ENCODE results near the gene MYBPC2.
A peak's percentile ranks its signal among the peaks of the same experiment; 100 is the strongest.

MYBPC2 gene

DNA sequence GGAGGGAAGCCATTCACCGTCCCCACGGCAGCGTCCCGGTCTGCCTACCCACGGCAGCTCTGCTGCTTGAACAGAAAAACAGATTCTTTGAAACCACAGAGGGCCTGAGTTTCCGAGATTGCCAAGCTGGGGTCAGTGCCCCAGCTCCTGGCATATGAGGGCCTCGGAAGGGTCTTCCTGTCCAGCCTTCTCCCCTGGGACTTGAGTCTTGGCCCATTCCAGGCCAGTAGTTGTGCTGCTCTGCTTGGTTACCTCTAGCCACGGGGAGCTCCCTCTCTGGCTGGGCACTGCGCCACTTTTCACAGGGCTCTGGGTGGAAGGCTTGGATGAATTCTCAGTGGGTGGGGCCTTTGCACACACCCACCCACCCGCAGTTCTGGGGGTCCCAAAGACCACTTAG, 22.6 kb upstream of the MYBPC2 start:
- no peak for DNase-seq (ENCODE audit: low read depth)

DNA sequence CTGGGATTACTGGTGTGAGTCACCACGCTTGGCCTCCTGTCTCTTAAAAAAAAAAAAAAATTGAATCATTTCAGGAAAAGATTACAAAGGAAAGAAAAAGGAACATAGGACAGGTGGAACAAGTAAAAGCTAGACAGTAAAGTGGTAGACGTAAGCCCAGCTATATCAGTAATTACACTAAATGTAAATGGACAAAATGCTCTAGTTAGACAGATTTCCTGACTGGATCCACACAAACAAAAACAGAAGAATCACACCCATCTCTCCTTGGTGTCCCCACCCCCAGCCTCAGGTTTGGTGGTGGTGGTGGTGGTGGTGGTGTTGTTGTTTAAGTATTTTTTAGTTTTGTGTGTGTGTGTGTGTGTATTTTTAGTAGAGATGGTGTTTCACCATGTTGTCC, 20.3 kb upstream of the MYBPC2 start:
- DNase-seq (ENCODE audit: low read depth) = no peak

DNA sequence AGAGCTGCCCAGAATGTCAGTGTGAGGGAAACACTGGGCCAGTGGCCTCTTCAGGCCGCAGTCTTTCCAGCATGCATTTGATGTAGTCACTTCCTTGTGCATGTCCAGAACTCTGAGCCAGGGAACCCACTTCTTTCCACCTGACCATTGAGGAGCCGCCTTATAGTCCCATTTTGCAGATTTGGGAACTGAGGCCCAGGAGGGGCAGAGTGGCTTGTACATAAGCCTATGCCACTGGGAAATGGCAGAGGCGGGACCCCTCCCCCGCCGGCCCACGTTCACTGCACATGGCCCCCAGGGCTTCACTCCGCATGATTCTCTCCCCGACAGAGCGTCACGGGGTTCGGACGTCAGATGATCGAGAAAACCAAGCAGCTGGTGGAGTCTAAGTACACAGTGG, 19.6 kb upstream of the MYBPC2 start:
- DNase-seq (ENCODE audit: low read depth) = no peak

DNA sequence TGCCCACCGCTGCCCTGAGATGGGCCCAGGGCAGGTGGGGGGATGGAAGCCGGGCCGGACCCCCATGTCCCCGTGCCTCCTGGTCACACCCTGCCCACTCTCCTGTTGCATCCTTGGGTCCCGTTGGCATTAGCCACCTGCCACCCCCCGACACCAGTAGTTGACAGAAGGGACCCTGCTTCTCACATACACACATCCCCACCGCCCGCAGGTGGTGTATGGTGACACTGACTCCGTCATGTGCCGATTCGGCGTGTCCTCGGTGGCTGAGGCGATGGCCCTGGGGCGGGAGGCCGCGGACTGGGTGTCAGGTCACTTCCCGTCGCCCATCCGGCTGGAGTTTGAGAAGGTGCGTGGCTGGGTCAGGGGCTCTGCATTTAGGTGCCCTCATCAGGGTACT, 19.2 kb upstream of the MYBPC2 start:
- DNase-seq (ENCODE audit: low read depth) = no peak

DNA sequence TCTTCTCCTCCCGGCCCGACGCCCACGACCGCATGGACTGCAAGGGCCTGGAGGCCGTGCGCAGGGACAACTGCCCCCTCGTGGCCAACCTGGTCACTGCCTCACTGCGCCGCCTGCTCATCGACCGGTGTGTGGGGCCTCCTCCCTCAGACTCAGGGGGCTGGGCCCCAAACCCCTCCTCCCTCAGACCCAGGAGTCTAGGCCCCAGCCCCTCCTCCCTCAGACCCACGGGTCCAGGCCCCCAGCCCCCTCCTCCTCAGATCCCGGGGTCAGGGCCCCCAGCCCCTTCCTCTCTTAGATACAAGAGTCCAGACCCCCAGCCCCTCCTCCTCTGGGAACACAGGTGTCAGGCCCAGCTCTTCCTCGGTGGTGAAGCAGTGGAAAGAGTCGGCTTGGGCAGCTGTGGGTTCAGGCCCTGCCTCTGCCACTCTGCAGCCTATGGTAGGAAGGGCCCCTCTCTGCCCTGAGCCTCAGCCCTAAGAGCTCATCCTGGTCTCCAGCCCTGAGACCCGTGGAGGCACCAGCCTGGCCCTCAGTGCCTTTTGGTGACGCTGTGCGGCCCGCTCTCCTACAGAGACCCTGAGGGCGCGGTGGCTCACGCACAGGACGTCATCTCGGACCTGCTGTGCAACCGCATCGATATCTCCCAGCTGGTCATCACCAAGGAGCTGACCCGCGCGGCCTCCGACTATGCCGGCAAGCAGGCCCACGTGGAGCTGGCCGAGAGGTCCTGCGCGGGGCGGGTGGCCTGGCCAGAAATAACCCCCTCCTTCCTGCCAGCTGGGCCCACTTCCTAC, 17.6 kb upstream of the MYBPC2 start:
- DNase-seq (ENCODE audit: low read depth) = peak; percentile 69

DNA sequence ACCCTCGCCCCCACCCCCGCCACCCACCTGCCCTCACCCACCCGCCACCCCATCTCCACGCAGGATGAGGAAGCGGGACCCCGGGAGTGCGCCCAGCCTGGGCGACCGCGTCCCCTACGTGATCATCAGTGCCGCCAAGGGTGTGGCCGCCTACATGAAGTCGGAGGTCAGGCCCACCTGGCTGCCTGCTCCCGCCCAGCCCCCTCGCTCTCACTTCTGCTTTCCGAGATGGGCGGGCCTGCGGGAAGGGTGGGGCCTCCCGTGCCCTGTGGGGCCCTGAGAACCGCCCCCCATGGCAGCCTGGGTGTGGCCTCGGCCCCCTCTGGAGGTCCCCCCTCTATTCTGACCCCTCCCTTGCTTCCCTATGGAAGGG, 17.0 kb upstream of the MYBPC2 start:
- DNase-seq (ENCODE audit: low read depth) = no peak

DNA sequence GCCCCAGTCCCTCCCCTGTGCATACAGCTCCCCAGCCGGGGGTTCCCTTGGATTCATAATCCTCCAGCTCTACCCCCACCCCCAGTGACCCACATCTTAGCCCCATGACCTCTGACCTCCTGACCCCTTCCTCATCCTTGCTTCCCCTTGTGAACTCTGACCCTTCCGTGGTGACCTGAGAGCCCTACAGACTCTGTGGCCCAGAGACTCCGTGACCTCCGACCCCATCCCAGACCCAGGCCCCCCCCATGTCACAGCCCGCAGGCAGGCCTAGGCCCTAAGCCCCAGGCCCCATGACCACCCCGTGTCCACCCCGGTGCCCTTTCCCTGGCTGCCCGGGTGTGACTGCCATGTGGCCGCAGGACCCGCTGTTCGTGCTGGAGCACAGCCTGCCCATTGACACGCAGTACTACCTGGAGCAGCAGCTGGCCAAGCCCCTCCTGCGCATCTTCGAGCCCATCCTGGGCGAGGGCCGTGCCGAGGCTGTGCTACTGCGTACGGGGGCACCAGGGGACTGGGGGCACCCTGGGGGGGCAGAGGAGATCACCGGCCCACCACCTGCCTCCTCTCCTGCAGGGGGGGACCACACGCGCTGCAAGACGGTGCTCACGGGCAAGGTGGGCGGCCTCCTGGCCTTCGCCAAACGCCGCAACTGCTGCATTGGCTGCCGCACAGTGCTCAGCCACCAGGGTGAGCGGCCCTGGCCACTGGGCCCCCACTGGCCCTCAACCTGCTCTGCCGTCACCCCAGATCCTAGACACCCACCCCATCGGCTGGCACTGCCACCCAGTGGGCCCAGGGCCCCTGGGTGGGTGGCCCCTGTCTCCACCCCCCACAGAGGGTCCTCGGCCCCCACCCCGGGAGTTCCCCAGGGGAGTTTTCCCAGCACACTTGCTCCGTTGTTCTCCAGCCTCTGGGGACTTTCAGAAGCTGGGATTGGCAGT, 16.4 kb upstream of the MYBPC2 start:
- no peak for DNase-seq (ENCODE audit: low read depth)

DNA sequence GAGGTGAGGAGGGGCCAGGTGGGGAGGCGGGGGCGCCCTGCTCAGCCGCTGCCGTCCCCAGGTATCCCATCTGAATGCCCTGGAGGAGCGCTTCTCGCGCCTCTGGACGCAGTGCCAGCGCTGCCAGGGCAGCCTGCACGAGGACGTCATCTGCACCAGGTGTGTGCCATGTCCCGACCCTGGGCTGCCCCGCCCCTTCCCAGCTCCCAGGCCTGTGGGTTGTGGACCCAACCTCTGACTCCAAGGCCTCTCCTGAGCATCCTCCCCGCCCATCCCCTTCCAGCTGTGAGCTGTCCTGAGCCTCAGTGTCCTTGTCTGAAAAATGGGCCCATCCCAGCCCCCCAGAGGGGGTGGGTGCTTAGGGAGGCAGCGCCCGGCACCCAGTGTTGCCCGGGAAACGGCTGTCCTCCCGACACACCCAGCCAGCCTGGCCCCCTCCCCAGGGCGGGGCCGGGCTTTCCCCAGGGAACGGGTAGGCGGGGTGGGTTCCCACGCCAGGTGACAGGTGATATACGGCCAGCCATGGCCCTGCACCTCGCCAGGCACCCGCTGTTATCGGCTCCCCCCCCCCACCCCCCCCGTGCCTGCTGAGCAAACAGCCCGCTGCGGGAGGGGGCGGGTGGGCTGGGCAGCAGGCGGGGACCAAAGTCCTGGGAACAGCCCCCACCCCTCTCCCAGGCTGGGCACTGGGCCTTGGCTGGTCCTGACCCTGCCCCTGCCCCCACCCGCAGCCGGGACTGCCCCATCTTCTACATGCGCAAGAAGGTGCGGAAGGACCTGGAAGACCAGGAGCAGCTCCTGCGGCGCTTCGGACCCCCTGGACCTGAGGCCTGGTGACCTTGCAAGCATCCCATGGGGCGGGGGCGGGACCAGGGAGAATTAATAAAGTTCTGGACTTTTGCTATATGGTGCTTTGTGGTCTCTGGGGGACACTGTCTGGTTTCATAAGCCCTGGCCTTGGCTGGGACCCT, 15.3 kb upstream of the MYBPC2 start:
- no peak for DNase-seq (ENCODE audit: low read depth)

DNA sequence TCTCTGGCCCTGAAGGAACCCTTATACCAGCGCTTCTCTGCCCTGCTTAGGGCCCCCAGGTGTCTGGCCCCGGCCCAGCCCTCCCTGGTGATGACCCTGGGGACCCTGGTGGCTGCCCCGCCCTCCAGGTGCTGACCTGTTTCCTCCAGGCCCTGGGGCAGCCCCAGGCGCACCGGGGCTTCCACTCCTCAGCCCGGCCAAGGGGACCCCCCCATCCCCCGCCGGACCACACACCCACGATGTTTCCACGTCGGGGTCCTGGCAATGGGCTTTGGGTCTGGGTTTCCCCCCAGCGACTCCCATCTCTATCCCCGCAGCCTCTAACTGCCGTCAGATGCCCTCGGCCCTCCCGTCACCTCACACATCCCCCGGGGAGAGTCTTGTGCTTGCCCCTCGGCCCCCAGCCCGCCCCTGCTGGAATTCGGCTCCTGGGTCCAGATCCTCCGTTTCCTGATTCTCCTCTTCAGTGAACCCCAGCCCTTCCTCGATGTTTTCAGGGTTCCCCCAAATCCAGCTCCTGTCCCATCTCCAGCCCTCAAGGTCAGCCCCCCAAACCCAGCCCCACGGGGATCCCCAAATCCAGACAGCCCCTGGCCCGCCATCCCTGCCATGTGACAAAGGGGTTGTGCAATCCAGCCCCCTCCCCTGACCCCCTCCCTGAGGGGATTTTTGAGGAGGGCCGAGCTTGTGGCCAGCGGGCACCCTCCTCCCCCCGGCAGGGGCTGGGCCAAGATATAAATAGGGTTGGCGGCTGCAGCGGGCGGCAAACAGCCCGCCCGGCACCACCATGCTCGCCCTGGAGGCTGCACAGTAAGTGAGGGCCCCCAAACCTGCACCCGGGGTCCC, 14.3 kb upstream of the MYBPC2 start, which contains the start of gene SPIB:
TSS of gene SPIB (plus strand) at position 763 of the 846 bp plus-strand sequence. CDS start at position 788, 25 bp downstream.
- DNase-seq (ENCODE audit: low read depth) = no peak

DNA sequence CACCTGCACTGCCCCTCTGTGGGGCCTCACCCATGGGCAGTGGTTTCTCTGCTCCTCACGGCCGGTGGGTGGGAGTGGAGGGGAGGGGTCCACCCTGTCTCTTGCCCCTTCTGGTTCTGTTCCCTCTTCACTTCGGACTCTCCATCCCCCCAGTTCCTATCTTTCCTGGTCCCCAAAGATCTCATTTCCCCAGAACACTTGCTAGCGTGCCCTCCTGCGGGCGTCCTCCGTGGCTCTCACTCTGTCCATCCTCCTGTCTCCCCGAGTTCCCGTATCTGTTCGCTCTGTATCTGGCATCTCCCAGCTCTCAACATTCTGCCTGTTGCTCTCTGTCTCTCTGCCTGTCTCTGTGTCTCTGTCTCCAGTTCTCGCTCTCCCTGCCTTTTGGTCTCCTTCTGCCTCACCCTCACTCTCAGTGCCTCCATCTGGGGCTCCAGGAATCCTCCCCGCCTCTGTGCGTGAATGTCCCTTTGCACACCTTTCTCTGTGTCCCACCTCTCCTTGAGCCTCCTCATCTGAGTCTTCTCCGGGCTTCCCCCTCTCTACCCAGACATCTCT, 13.6 kb upstream of the MYBPC2 start:
- no peak for DNase-seq (ENCODE audit: low read depth)

DNA sequence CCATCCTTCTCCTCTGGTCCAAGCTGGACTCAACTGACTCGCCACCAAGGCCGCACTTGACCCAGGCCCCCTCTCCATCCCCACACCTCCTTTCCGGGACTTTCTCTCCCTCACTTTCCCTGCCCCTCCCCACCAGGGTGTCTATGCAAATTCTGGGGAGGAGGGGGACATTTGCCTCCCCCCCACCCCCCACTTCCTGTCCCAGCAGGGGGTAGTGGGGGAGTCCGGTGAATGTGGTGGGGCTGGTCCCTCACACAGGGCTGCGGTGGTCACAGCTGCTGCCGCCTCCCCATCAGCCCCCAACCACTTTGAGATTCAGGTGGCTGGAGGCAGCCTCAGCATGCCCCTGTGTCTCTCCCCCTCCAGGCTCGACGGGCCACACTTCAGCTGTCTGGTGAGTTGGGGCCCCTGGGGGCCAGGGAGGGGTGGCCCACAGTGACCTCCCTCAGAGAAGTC, 13.1 kb upstream of the MYBPC2 start:
- DNase-seq (ENCODE audit: low read depth) = no peak

DNA sequence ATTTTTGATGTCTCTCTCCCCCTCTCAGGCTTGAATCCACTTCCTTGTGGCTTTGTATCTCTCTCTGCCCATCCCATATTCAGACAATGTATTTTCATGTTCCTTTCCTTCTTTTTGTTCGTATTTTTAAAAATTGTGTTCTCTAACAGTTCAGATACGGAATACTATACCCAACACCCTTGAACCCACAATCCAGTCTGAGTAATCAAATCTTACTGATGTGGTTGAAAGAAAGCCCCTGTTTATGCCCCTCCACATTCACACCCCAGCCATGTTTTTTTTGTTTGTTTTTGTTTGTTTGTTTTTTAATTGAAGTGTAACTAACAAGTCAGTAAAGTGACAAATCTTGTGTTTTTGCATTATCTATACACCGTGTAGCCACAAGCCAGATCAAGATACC, 12.6 kb upstream of the MYBPC2 start:
- DNase-seq (ENCODE audit: low read depth) = no peak

DNA sequence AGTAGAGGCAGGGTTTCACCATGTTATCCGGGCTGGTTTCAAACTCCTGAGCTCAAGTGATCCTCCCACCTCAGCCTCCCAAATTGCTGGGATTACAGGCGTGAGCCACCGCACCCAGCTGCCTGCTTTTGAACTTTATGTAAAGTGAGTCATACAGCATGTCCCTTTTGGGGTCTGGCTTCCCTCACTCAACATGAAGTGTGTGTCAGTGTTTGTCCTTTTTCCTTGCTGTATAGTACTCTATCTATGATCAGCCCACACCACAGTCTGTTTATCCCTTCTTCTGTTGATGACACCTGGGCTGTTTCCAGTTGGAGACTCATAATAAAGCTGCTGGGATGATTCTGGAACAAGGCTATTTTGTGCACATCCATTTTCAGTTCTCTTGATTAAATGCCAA, 11.9 kb upstream of the MYBPC2 start:
- no peak for DNase-seq (ENCODE audit: low read depth)

DNA sequence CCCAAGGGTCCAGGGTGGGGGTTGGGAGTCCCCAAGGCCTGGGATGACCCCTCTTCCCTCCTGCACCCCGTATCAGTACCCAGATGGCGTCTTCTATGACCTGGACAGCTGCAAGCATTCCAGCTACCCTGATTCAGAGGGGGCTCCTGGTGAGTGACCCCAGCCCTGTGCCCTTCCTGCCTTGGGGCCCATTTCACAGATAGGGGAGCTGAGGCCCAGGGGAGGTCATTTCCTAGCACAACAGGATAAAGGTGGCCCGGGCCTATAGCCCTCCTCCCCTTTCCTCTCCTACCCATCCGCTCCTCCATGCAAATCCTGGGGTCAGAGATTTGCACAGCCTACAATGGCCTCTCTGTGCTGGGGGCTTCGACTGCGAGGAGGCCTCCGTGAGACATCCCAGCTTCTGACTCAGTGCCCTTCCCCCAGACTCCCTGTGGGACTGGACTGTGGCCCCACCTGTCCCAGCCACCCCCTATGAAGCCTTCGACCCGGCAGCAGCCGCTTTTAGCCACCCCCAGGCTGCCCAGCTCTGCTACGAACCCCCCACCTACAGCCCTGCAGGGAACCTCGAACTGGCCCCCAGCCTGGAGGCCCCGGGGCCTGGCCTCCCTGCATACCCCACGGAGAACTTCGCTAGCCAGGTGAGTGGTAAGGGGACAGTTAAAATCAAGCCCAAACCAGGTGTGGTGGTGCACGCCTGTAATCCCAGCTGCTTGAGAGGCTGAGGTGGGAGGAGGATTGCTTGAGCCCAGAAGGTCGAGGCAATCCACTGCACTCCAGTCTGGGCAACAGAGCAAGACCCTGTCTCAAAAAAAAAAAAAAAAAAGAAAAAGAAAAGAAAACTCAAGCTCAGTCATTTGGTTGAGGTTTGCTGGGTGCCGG, 10.1 kb upstream of the MYBPC2 start:
- DNase-seq (ENCODE audit: low read depth) = no peak

DNA sequence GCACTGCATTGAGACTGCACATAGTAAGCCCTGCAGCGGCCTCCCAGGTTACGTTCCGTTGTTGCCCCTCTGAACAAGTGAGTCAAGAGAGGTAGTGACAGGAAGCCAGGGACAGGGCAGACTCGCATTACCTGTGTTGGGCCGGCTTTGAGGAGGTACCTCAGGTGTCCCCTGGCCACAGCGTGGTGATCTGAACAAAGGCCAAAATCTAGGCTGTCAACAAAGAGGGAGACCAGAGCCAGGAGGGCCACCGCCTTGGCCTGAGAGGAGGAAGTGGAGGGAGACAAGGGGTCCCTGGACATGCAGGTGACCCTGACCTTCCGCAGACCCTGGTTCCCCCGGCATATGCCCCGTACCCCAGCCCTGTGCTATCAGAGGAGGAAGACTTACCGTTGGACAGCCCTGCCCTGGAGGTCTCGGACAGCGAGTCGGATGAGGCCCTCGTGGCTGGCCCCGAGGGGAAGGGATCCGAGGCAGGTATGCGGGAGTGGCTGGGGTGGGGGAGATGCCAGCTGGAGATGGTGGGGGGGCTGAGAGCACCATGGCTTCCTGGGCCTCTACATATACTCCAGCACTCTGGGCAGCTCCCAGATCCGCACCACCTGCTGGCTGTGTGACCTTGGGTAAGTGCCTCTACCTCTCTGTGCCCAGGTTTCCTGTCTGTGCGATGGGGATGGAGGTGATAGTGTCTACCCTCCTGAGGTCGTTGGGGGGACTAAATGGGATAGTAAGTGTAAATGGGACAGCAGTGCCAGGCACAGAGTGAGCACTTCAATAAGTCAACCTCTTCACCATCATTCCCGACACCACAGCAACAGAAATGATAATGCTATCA, 9.2 kb upstream of the MYBPC2 start:
- DNase-seq (ENCODE audit: low read depth) = no peak

DNA sequence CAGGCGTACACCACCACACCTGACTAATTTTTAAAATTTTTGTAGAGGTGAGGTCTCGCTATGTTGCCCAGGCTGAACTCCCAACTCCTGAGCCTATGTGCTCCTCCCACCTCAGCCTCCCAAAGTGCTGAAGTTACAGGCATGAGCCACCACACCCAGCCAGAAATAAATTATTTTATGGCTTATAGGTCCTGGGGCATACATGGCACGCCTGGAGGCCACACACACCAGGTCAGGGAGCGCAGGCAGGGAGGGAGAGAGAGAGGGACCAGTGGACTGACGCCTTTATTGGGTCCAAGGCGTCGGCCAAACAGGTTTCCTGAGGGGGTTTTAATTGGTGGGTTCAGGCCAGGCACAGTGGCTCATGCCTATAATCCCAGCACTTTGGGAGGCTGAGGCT, 7.1 kb upstream of the MYBPC2 start:
- no peak for DNase-seq (ENCODE audit: low read depth)

DNA sequence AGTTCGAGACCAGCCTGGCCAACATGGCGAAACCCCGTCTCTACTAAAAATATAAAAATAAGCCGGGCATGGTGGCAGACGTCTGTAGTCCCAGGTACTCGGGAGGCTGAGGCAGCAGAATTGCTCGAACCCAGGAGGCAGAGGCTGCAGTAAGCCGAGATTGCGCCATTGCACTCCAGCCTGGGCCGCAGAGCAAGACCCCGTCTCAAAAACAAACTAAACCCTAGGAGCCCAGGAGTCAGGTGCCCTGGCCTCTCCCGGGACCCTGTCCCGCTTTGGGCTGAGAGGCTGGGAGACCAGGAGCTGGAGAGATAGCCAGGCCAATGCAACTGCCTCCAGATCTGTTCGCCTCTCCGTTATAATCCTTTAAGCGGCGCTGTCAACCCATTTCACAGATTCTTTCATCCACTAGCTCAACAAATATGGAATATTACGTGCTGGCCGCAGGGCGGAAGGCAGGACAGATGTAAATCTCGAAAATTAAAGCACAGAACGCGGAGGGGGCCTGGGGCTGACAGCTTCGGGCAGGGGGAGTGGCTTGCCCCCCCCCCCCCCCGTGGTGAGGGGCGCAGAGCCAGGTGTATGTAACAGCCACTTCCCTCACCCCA, 5.3 kb upstream of the MYBPC2 start:
- DNase-seq (ENCODE audit: low read depth) = no peak

DNA sequence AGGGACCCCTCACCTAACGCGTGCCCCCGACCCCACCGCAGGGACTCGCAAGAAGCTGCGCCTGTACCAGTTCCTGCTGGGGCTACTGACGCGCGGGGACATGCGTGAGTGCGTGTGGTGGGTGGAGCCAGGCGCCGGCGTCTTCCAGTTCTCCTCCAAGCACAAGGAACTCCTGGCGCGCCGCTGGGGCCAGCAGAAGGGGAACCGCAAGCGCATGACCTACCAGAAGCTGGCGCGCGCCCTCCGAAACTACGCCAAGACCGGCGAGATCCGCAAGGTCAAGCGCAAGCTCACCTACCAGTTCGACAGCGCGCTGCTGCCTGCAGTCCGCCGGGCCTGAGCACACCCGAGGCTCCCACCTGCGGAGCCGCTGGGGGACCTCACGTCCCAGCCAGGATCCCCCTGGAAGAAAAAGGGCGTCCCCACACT, 4.7 kb upstream of the MYBPC2 start:
- no peak for DNase-seq (ENCODE audit: low read depth)

Data from stimulated activated CD8-positive, alpha-beta memory T cell treated with anti-CD3 and anti-CD28 coated beads, Interleukin-7, amount 100 ng/mL, for 24 hours (primary cell).